GM23338 (cell line): ENCODE results near the gene STK38L. TPM values are rescaled to one million over a fixed set of nuclear protein-coding genes. Genes with fewer than 3 reads are reported as not detected.

ENCODE experiments used
- CREB1 ChIP-seq: fragments of 250-450 bp; sonication (Bioruptor Pico); IDR thresholded peaks from 2 replicates; pipeline ENCODE4 v1.5.0; 2020; ENCODE audit warnings: low read depth, mild to moderate bottlenecking, moderate library complexity
- POLR2AphosphoS5 ChIP-seq: IDR thresholded peaks from 2 replicates; pipeline ENCODE4 v1.6.1; 2016; ENCODE audit warnings: antibody characterized with exemption, low read depth
- STAT1 ChIP-seq: IDR thresholded peaks from one replicate; pipeline ENCODE4 v1.6.1; 2016; ENCODE audit warnings: antibody characterized with exemption; ENCODE audit not compliant: unreplicated experiment
- polyA plus RNA-seq: library from polyadenylated mRNA; unstranded; fragments of >200 nt; fragmentation: Nextera tagmentation; extraction: Ambion mirVana; gene quantifications from 2 replicates; pipeline ENCODE4 v1.2.1, GENCODE V29; 2016
- total RNA-seq: library from RNA; depleted of rRNA; stranded (reverse); fragments of >200 nt; shearing (Covaris generic); gene quantifications from 2 replicates; pipeline ENCODE4 v1.2.3, GENCODE V29; 2014
- TF ChIP-seq, protein P1 (sequence below): fragments of 250-450 bp; sonication (Bioruptor Pico); IDR thresholded peaks from 2 replicates; pipeline ENCODE4 v1.5.0; 2020; ENCODE audit warnings: mild to moderate bottlenecking, moderate library complexity
- TF ChIP-seq, protein P2 (sequence below), 2 experiments: fragments of 200-600 bp in 1 of 2; sonication (generic) in 1 of 2; conservative IDR thresholded peaks; 2 replicates each; pipeline versions ENCODE4 v1.5.1 to v1.6.1; 2016 to 2017; ENCODE audit warnings: antibody characterized with exemption in 2 of 2, low read depth in 2 of 2, mild to moderate bottlenecking in 2 of 2, moderate library complexity in 1 of 2
- TF ChIP-seq, protein P3 (sequence below): IDR thresholded peaks from one replicate; pipeline ENCODE4 v1.6.1; 2018; ENCODE audit warnings: antibody characterized with exemption; ENCODE audit not compliant: unreplicated experiment

The STK38L gene
- total and polyA plus RNA-seq, 2 experiments from 2014 or later = 28.9 to 56.5 TPM

DNA sequence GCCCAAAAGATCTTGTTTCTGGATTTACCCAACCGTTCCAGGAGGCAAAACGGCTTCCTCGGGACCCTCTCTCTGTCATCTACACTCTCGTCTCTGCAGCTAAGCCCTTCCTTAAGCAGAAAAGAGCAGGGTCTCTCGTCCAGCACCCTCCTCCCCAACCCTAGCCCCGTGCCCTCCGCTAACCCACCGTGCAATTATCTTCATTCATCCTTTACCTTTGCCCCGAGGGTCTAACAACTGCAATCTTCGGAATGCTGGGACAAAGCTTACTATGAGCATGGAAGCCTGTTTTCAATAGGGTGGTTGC lies 88.3 kb downstream of the STK38L start (continued):
- TF ChIP-seq, protein P1, sequence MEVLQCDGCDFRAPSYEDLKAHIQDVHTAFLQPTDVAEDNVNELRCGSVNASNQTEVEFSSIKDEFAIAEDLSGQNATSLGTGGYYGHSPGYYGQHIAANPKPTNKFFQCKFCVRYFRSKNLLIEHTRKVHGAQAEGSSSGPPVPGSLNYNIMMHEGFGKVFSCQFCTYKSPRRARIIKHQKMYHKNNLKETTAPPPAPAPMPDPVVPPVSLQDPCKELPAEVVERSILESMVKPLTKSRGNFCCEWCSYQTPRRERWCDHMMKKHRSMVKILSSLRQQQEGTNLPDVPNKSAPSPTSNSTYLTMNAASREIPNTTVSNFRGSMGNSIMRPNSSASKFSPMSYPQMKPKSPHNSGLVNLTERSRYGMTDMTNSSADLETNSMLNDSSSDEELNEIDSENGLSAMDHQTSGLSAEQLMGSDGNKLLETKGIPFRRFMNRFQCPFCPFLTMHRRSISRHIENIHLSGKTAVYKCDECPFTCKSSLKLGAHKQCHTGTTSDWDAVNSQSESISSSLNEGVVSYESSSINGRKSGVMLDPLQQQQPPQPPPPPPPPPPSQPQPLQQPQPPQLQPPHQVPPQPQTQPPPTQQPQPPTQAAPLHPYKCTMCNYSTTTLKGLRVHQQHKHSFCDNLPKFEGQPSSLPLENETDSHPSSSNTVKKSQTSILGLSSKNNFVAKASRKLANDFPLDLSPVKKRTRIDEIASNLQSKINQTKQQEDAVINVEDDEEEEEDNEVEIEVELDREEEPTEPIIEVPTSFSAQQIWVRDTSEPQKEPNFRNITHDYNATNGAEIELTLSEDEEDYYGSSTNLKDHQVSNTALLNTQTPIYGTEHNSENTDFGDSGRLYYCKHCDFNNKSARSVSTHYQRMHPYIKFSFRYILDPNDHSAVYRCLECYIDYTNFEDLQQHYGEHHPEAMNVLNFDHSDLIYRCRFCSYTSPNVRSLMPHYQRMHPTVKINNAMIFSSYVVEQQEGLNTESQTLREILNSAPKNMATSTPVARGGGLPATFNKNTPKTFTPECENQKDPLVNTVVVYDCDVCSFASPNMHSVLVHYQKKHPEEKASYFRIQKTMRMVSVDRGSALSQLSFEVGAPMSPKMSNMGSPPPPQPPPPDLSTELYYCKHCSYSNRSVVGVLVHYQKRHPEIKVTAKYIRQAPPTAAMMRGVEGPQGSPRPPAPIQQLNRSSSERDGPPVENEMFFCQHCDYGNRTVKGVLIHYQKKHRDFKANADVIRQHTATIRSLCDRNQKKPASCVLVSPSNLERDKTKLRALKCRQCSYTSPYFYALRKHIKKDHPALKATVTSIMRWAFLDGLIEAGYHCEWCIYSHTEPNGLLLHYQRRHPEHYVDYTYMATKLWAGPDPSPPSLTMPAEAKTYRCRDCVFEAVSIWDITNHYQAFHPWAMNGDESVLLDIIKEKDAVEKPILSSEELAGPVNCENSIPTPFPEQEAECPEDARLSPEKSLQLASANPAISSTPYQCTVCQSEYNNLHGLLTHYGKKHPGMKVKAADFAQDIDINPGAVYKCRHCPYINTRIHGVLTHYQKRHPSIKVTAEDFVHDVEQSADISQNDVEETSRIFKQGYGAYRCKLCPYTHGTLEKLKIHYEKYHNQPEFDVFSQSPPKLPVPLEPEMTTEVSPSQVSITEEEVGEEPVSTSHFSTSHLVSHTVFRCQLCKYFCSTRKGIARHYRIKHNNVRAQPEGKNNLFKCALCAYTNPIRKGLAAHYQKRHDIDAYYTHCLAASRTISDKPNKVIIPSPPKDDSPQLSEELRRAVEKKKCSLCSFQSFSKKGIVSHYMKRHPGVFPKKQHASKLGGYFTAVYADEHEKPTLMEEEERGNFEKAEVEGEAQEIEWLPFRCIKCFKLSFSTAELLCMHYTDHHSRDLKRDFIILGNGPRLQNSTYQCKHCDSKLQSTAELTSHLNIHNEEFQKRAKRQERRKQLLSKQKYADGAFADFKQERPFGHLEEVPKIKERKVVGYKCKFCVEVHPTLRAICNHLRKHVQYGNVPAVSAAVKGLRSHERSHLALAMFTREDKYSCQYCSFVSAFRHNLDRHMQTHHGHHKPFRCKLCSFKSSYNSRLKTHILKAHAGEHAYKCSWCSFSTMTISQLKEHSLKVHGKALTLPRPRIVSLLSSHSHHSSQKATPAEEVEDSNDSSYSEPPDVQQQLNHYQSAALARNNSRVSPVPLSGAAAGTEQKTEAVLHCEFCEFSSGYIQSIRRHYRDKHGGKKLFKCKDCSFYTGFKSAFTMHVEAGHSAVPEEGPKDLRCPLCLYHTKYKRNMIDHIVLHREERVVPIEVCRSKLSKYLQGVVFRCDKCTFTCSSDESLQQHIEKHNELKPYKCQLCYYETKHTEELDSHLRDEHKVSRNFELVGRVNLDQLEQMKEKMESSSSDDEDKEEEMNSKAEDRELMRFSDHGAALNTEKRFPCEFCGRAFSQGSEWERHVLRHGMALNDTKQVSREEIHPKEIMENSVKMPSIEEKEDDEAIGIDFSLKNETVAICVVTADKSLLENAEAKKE (CRISPR knock-in tag) = no peak
- TF ChIP-seq POLR2AphosphoS5 (no peak; the same call in 1 of the 2 replicates), CREB1 (CRISPR knock-in tag) (no peak), STAT1 (no peak)
- TF ChIP-seq, protein P2, sequence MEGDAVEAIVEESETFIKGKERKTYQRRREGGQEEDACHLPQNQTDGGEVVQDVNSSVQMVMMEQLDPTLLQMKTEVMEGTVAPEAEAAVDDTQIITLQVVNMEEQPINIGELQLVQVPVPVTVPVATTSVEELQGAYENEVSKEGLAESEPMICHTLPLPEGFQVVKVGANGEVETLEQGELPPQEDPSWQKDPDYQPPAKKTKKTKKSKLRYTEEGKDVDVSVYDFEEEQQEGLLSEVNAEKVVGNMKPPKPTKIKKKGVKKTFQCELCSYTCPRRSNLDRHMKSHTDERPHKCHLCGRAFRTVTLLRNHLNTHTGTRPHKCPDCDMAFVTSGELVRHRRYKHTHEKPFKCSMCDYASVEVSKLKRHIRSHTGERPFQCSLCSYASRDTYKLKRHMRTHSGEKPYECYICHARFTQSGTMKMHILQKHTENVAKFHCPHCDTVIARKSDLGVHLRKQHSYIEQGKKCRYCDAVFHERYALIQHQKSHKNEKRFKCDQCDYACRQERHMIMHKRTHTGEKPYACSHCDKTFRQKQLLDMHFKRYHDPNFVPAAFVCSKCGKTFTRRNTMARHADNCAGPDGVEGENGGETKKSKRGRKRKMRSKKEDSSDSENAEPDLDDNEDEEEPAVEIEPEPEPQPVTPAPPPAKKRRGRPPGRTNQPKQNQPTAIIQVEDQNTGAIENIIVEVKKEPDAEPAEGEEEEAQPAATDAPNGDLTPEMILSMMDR (conservative IDR thresholded peaks at IDR 0.05; ENCODE audit: low read depth in 2 of 2) = no peak
- TF ChIP-seq, protein P3, sequence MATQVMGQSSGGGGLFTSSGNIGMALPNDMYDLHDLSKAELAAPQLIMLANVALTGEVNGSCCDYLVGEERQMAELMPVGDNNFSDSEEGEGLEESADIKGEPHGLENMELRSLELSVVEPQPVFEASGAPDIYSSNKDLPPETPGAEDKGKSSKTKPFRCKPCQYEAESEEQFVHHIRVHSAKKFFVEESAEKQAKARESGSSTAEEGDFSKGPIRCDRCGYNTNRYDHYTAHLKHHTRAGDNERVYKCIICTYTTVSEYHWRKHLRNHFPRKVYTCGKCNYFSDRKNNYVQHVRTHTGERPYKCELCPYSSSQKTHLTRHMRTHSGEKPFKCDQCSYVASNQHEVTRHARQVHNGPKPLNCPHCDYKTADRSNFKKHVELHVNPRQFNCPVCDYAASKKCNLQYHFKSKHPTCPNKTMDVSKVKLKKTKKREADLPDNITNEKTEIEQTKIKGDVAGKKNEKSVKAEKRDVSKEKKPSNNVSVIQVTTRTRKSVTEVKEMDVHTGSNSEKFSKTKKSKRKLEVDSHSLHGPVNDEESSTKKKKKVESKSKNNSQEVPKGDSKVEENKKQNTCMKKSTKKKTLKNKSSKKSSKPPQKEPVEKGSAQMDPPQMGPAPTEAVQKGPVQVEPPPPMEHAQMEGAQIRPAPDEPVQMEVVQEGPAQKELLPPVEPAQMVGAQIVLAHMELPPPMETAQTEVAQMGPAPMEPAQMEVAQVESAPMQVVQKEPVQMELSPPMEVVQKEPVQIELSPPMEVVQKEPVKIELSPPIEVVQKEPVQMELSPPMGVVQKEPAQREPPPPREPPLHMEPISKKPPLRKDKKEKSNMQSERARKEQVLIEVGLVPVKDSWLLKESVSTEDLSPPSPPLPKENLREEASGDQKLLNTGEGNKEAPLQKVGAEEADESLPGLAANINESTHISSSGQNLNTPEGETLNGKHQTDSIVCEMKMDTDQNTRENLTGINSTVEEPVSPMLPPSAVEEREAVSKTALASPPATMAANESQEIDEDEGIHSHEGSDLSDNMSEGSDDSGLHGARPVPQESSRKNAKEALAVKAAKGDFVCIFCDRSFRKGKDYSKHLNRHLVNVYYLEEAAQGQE = no peak
